Activated naive CD4-positive, alpha-beta T cell treated with anti-CD3 and anti-CD28 coated beads for 36 hours (primary cell): ENCODE measurements around the gene GPR63. TPM values are rescaled to one million over a fixed set of nuclear protein-coding genes. Genes with fewer than 3 reads are reported as not detected.

Experiments
- CTCF ChIA-PET: fragments of 350-600 bp; sonication (Branson Sonifier 250); formaldehyde crosslinking; loops from one replicate; lab custom pipeline; 2021; ENCODE audit warnings: antibody characterized with exemption; lab: Charles Lee
- DNase-seq: peaks from one replicate; pipeline ENCODE4 v3.0.0-alpha.2; 2020
- H3K27ac Mint-ChIP-seq: one replicate; pipeline ENCODE4 v1.8.0; 2021; ENCODE audit warnings: mild to moderate bottlenecking, mixed read lengths
- H3K27me3 Mint-ChIP-seq: one replicate; pipeline ENCODE4 v1.8.0; 2021; ENCODE audit warnings: low read depth, mixed read lengths
- H3K36me3 Mint-ChIP-seq: one replicate; pipeline ENCODE4 v1.8.0; 2021; ENCODE audit warnings: low read depth, mixed read lengths
- H3K4me1 Mint-ChIP-seq: one replicate; pipeline ENCODE4 v1.8.0; 2021; ENCODE audit warnings: low read depth, mixed read lengths
- H3K4me3 Mint-ChIP-seq: one replicate; pipeline ENCODE4 v1.8.0; 2021; ENCODE audit warnings: mild to moderate bottlenecking, moderate library complexity, mixed read lengths
- H3K9me3 Mint-ChIP-seq: one replicate; pipeline ENCODE4 v1.8.0; 2021; ENCODE audit warnings: mixed read lengths
- intact Hi-C: fragments of 100-400 bp; cut with micrococcal nuclease; formaldehyde crosslinking; loops from one replicate; pipeline ENCODE4 v1.15.1; 2023
- total RNA-seq, 2 experiments: library from RNA; stranded (reverse); gene quantifications; one replicate each; pipeline ENCODE4 v1.2.3, GENCODE V29; 2021

The GPR63 gene
- total RNA-seq, 2 experiments from 2014 or later: 0.72 to 0.81 TPM

- no peak overlapping the region for H3K27ac Mint-ChIP-seq
- peaks cover 10% of the 10 kb centered on the region for H3K27me3 Mint-ChIP-seq
- H3K4me3 Mint-ChIP-seq: no peak overlapping the region
- H3K9me3 Mint-ChIP-seq: no peaks in the 10 kb centered on the region
- no peaks in the 10 kb centered on the region for H3K36me3 Mint-ChIP-seq
- CTCF ChIA-PET: no interaction called here
- no peak for DNase-seq
- intact Hi-C loops: no loop called here
- H3K4me1 Mint-ChIP-seq: no peaks in the 10 kb centered on the region
Observed at GRCh38 chr6:96783307-96783706, 54.0 kb downstream of the GPR63 start.

DNA sequence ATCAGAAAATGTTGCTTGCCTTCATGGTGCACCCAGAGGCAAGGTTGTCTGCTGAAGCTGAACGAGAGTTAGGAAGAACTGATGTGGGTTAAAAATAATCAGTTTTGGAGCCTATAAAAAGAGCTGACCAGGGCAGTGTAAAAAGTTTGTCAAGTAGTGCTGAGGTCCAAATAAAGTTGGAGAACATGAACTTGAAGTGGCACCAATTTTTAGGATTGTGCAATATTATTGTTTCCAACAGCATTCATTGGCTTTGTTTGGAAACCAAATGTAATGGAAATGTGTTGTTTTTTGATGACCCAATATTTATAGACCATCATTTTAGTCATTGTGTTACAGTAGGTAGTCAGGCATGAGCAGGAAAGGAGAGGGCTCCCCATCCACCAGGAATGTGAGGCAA is 55.7 kb downstream of the GPR63 start:
- intact Hi-C loops: no loop called here
- Mint-ChIP-seq H3K27me3 (peaks cover 10% of the 10 kb centered on the region), H3K36me3 (no peaks in the 10 kb centered on the region), H3K27ac (no peak overlapping the region), H3K4me3 (no peak overlapping the region), H3K9me3 (no peaks in the 10 kb centered on the region), H3K4me1 (no peaks in the 10 kb centered on the region)
- CTCF ChIA-PET: no interaction called here
- no peak for DNase-seq

DNA sequence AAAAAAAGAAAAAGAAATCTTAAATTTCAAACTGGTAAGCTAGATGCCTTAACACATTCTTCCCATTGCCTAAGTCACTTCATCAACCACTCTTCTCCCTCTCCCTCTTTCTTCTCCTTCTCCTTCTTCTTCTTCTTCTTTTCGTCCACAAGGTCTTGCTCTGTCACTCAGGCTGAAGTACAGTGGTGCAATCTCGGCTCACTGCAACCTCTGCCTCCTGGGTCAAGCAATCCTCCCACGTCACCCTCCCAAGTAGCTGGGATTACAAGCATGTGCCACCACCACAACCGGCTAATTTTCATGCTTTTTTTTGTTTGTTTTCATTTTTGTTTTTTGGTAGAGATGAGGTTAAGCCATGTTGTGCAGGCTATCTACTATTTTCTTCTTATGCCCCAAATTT is 60.2 kb downstream of the GPR63 start:
- intact Hi-C loops: no loop called here
- DNase-seq: no peak
- H3K9me3 Mint-ChIP-seq: no peaks in the 10 kb centered on the region
- H3K4me3 Mint-ChIP-seq: no peak overlapping the region
- H3K4me1 Mint-ChIP-seq: no peaks in the 10 kb centered on the region
- CTCF ChIA-PET: interaction anchor here (0.7 kb wide), 2 partner anchors 74 to 203 kb away, joined by 3 read pairs; no protein-coding TSS in a partner anchor
- no peak overlapping the region for H3K27ac Mint-ChIP-seq
- H3K27me3 Mint-ChIP-seq: peaks cover 13% of the 10 kb centered on the region
- no peaks in the 10 kb centered on the region for H3K36me3 Mint-ChIP-seq

DNA sequence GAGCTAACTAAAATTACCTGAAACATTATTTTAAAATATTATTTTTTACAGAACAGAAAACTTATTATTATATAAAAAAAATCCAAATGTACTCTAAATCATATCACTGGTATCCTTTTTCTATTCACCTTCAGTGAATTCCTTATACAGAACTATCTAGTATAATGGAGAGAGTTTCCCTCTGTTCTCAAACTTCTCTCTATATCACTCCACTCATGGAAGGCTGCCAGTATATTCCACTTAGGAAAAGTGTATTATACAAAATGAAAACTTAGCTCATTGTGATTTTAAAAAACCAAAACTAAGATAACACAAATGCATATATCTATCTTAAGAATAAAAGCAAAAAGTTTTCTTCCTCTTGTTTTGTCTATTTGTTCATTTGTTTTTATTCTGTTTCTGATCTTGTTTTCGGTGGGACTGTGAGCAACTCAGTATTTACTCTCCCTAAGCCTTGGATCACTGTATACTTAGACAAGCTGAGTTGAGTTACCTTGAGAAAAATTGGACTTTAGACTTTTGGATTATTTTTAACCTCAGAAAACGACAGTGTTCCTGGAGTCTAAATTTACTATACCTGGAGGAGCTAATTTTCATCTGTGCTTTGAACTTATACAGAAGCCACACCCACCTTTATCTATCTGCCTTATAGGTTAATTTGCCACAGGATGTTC is 61.4 kb downstream of the GPR63 start:
- H3K27ac Mint-ChIP-seq: no peak overlapping the region
- H3K9me3 Mint-ChIP-seq: no peaks in the 10 kb centered on the region
- no peaks in the 10 kb centered on the region for H3K4me1 Mint-ChIP-seq
- CTCF ChIA-PET: interaction anchor here (0.7 kb wide), 2 partner anchors 10 to 291 kb away, joined by 3 read pairs; no protein-coding TSS in a partner anchor
- DNase-seq: no peak
- no peaks in the 10 kb centered on the region for H3K36me3 Mint-ChIP-seq
- H3K27me3 Mint-ChIP-seq: peaks cover 14% of the 10 kb centered on the region
- intact Hi-C loops: no loop called here
- H3K4me3 Mint-ChIP-seq: no peak overlapping the region

DNA sequence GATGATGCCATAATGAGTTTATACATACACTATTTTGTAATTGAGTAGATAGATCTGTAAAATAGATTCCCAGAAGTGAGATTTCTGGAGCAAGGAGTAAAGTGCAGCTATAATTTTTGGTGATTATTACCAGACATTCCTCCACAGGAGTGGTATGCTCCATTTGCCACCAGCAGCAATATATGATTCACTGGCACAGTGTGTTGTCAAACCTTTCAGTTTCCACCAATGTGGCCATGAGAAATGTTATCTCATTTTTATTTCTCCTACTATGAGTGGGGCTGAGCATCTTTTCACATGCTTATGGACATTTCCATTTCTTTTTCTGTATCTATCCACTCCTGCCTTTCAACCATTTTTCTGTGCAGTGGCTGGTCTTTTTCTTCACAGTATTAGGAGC is 70.5 kb downstream of the GPR63 start:
- intact Hi-C loops: no loop called here
- H3K4me1 Mint-ChIP-seq: no peaks in the 10 kb centered on the region
- H3K27me3 Mint-ChIP-seq: peaks cover 7% of the 10 kb centered on the region
- no peak for DNase-seq
- H3K36me3 Mint-ChIP-seq: peaks cover 5% of the 10 kb centered on the region
- H3K4me3 Mint-ChIP-seq: no peak overlapping the region
- CTCF ChIA-PET: no interaction called here
- peaks cover 5% of the 10 kb centered on the region for H3K9me3 Mint-ChIP-seq
- H3K27ac Mint-ChIP-seq: no peak overlapping the region

GRCh38 chr6:96762599-96762998 is 74.7 kb downstream of the GPR63 start:
- DNase-seq: no peak
- Mint-ChIP-seq H3K4me3 (no peak overlapping the region), H3K27ac (no peak overlapping the region), H3K9me3 (no peaks in the 10 kb centered on the region), H3K36me3 (no peaks in the 10 kb centered on the region), H3K27me3 (no peaks in the 10 kb centered on the region), H3K4me1 (peaks cover 4% of the 10 kb centered on the region)
- intact Hi-C loops: no loop called here
- CTCF ChIA-PET: no interaction called here

GRCh38 chr6:96761794-96762193 is 75.5 kb downstream of the GPR63 start:
- no peaks in the 10 kb centered on the region for H3K9me3 Mint-ChIP-seq
- intact Hi-C loops: no loop called here
- H3K27me3 Mint-ChIP-seq: no peaks in the 10 kb centered on the region
- DNase-seq: no peak
- peaks cover 4% of the 10 kb centered on the region for H3K4me1 Mint-ChIP-seq
- no peak overlapping the region for H3K27ac Mint-ChIP-seq
- no peaks in the 10 kb centered on the region for H3K36me3 Mint-ChIP-seq
- CTCF ChIA-PET: no interaction called here
- no peak overlapping the region for H3K4me3 Mint-ChIP-seq

DNA sequence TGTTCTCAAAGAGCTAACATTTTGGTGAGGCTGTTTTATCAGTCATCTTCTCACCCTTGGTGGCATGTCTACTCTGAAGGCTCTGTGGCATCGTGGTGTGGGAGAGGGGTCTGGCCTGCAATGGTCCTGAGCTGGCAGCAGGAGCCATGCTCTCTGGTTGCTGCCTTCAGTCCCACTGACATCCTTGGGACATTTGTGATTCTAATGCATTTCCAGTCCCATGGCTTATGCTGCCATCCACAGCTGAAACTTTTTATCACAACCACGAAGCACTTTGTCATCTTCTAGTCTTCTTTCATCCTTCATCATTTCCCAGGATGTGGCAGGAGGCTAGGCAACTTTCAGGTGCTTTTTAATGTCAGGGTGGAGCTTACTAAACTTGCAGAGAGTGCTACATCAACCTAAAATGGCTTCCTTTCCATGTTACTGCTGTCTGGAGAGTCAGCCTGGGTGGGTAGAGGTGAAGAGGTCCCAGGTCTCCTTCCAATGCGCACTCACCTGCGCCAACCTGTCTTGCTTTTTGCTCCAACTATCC is 77.1 kb downstream of the GPR63 start:
- peaks cover 4% of the 10 kb centered on the region for H3K4me1 Mint-ChIP-seq
- no peak overlapping the region for H3K4me3 Mint-ChIP-seq
- peaks cover 4% of the 10 kb centered on the region for H3K27me3 Mint-ChIP-seq
- DNase-seq: peak; percentile 9
- H3K27ac Mint-ChIP-seq: no peak overlapping the region
- CTCF ChIA-PET: no interaction called here
- no peaks in the 10 kb centered on the region for H3K36me3 Mint-ChIP-seq
- intact Hi-C loops: loop anchor here (1.0 kb wide), 1 partner anchor 134 kb away; no protein-coding TSS in a partner anchor
- no peaks in the 10 kb centered on the region for H3K9me3 Mint-ChIP-seq

DNA sequence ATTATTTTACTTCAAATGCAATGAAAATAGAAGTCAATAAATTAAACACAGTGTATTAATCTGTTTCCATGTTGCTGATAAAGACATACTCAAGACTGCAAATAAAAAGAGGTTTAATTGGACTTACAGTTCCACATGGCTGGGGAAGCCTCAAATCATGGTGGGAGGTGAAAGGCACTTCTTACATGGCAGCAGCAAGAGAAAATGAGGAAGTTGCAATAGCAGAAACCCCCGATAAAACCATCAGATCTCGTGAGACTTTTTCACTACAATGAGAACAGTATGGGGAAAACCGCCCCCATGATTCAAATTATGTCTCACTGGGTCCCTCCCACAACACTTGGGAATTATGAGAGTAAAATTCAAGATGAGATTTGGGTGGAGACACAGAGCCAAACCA is 82.2 kb downstream of the GPR63 start:
- Mint-ChIP-seq H3K36me3 (no peaks in the 10 kb centered on the region), H3K9me3 (no peaks in the 10 kb centered on the region), H3K27me3 (peaks cover 29% of the 10 kb centered on the region), H3K27ac (no peak overlapping the region), H3K4me3 (no peak overlapping the region), H3K4me1 (peaks cover under 1% of the 10 kb centered on the region)
- intact Hi-C loops: no loop called here
- CTCF ChIA-PET: no interaction called here
- no peak for DNase-seq

DNA sequence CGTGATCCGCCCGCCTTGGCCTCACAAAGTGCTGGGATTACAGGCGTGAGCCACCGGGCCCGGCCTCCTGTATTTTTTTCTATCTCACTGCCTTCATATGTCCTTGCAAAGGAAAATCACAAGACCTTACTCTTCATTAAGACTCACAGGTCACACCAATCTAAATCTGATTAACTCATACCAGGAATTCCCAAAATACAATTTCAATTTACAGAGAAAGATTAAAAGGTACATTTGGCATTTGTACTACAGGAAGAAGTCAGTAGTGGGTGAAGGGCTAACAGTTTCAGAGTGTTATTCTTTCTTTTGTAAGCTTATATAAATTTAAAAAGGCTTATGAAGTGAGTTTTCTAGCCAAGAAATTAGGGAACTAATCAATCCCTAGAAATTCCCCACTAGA is 87.4 kb downstream of the GPR63 start:
- H3K4me1 Mint-ChIP-seq: no peaks in the 10 kb centered on the region
- no peaks in the 10 kb centered on the region for H3K36me3 Mint-ChIP-seq
- DNase-seq: no peak
- no peak overlapping the region for H3K4me3 Mint-ChIP-seq
- H3K27ac Mint-ChIP-seq: no peak overlapping the region
- CTCF ChIA-PET: no interaction called here
- H3K9me3 Mint-ChIP-seq: no peaks in the 10 kb centered on the region
- peaks cover 27% of the 10 kb centered on the region for H3K27me3 Mint-ChIP-seq
- intact Hi-C loops: no loop called here

Other genes with a start within 250 kb of the GPR63 start
- gene NDUFAF4, start 60.4 kb upstream of the GPR63 start, total RNA-seq: 10 to 100 TPM; 49.5 to 53.3 TPM
- gene KLHL32, start 87.3 kb upstream of the GPR63 start, total RNA-seq: 1 to 10 TPM; 1.2 to 1.9 TPM